GM12878 (cell line): Measurements from ENCODE around the gene ATP13A1. TPM values are rescaled to one million over a fixed set of nuclear protein-coding genes. Genes with fewer than 3 reads are reported as not detected.

Experiments
- ATAC-seq: fragments of 200-7000 bp; cut with Tn5 transposase; 3 replicates; pipeline ENCODE4 v1.9.1; 2020; ENCODE audit warnings: mild to moderate bottlenecking, moderate library complexity
- BruUV-seq: library from RNA; stranded (reverse); fragments of 400-500 nt; replicated peaks from 2 replicates; lab custom pipeline; 2021; lab: Mats Ljungman, UMichigan
- CTCF ChIA-PET: fragments of 300-600 bp; sonication (Branson Sonifier 250); formaldehyde crosslinking; extraction: SDS; loops from one replicate; lab custom pipeline; 2021; ENCODE audit warnings: inconsistent platforms; lab: Yijun Ruan, JAX
- POLR2A ChIA-PET: fragments of 350-600 bp; formaldehyde crosslinking; extraction: SDS; loops from one replicate; lab custom pipeline; 2021; ENCODE audit warnings: inconsistent platforms; lab: Charles Lee
- RAD21 ChIA-PET: fragments of 300-600 bp; sonication (Branson Sonifier 250); formaldehyde crosslinking; loops from one replicate; lab custom pipeline; 2023; ENCODE audit warnings: antibody characterized with exemption; ENCODE audit not compliant: unreplicated experiment; lab: Charles Lee
- SMC1A ChIA-PET: fragments of 300-600 bp; sonication (Branson Sonifier 250); formaldehyde crosslinking; loops from one replicate; lab custom pipeline; 2023; ENCODE audit not compliant: unreplicated experiment, uncharacterized antibody; lab: Charles Lee
- DNase-seq: peaks from one replicate; pipeline ENCODE4 v3.0.0-alpha.2; 2011; ENCODE audit warnings: low read depth, low spot score
- FAIRE-seq: peaks from 3 replicates; lab custom pipeline; 2011; peaks lifted over from hg19 to GRCh38; lab: Jason Lieb, UNC
- H2AFZ ChIP-seq: 2 replicates; pipeline ENCODE4 v1.6.0; 2011; ENCODE audit warnings: low read depth, low read length, control low read depth; ENCODE audit not compliant: control insufficient read depth
- H3K27ac ChIP-seq: 2 replicates; pipeline ENCODE4 v1.5.1; 2011; ENCODE audit warnings: control low read depth; ENCODE audit not compliant: control insufficient read depth, insufficient read depth
- H3K27me3 ChIP-seq, 2 experiments: replicated peaks in 1 of 2; 2 replicates each; pipeline versions ENCODE4 v1.6.0 to v1.6.1; 2011; ENCODE audit warnings: low read length in 1 of 2; ENCODE audit not compliant: control insufficient read depth in 2 of 2, insufficient read depth in 2 of 2
- H3K36me3 ChIP-seq, 2 experiments: 2 replicates each; pipeline ENCODE4 v1.5.1; 2011; ENCODE audit warnings: low read length in 1 of 2; ENCODE audit not compliant: control insufficient read depth in 2 of 2, insufficient read depth in 2 of 2
- H3K4me1 ChIP-seq: 2 replicates; pipeline ENCODE4 v1.6.1; 2011; ENCODE audit warnings: mild to moderate bottlenecking, low read length, moderate library complexity, mixed read lengths; ENCODE audit not compliant: control insufficient read depth, insufficient read depth
- H3K4me2 ChIP-seq: 2 replicates; pipeline ENCODE4 v1.6.0; 2011; ENCODE audit warnings: control low read depth; ENCODE audit not compliant: control insufficient read depth, insufficient read depth
- H3K4me3 ChIP-seq: fragments of 200-600 bp; sonication (generic); 2 replicates; pipeline ENCODE4 v1.5.1; 2016
- H3K79me2 ChIP-seq: 2 replicates; pipeline ENCODE4 v1.6.0; 2011; ENCODE audit warnings: low read length; ENCODE audit not compliant: control insufficient read depth, insufficient read depth
- H3K9ac ChIP-seq: 2 replicates; pipeline ENCODE4 v1.8.0; 2011; ENCODE audit warnings: low read length, control low read depth, mixed read lengths; ENCODE audit not compliant: control insufficient read depth, insufficient read depth
- H3K9me3 ChIP-seq: replicated peaks from 3 replicates; pipeline ENCODE4 v1.5.1; 2011; ENCODE audit warnings: mild to moderate bottlenecking, low read length; ENCODE audit not compliant: control insufficient read depth, insufficient read depth
- H4K20me1 ChIP-seq: 2 replicates; pipeline ENCODE4 v1.6.0; 2011; ENCODE audit not compliant: control insufficient read depth, insufficient read depth
- CREM ChIP-seq: IDR thresholded peaks from 2 replicates; pipeline ENCODE4 v1.6.1; 2014; ENCODE audit warnings: antibody characterized with exemption, low read depth
- DPF2 ChIP-seq: fragments of 450-650 bp; IDR thresholded peaks from 2 replicates; pipeline ENCODE4 v1.6.1; 2017; ENCODE audit warnings: mild to moderate bottlenecking
- EZH2 ChIP-seq: IDR thresholded peaks from 2 replicates; pipeline ENCODE4 v1.6.1; 2012; ENCODE audit warnings: low read depth, mild to moderate bottlenecking, control low read depth, inconsistent platforms, low read length, borderline replicate concordance; ENCODE audit not compliant: control insufficient read depth
- FOS ChIP-seq: IDR thresholded peaks from 3 replicates; pipeline ENCODE4 v1.6.1; 2011; ENCODE audit warnings: borderline replicate concordance; ENCODE audit not compliant: insufficient read length; ENCODE audit errors: extremely low read depth
- FOXK2 ChIP-seq: fragments of 450-650 bp; IDR thresholded peaks from 2 replicates; pipeline ENCODE4 v1.6.1; 2017; ENCODE audit warnings: mild to moderate bottlenecking, moderate library complexity
- IKZF1 ChIP-seq: fragments of 450-650 bp; conservative IDR thresholded peaks from 2 replicates; pipeline ENCODE4 v1.6.1; 2017; ENCODE audit warnings: antibody characterized with exemption, mild to moderate bottlenecking
- JUND ChIP-seq: IDR thresholded peaks from 2 replicates; pipeline ENCODE4 v1.6.1; 2012; ENCODE audit warnings: low read depth, mild to moderate bottlenecking, low read length, improper control_type of control experiment, moderate library complexity
- KLF5 ChIP-seq: fragments of 450-650 bp; IDR thresholded peaks from 2 replicates; pipeline ENCODE4 v1.6.1; 2014; ENCODE audit warnings: mild to moderate bottlenecking; ENCODE audit not compliant: partially characterized antibody
- MYB ChIP-seq: fragments of 150-350 bp; IDR thresholded peaks from 2 replicates; pipeline ENCODE4 v1.6.1; 2014; ENCODE audit warnings: mild to moderate bottlenecking, low read depth, low read length, borderline replicate concordance
- NFIC ChIP-seq: IDR thresholded peaks from 2 replicates; pipeline ENCODE4 v1.6.1; 2012; ENCODE audit warnings: low read depth, mild to moderate bottlenecking, inconsistent platforms, low read length, moderate library complexity
- PML ChIP-seq: IDR thresholded peaks from 2 replicates; pipeline ENCODE4 v1.6.1; 2012; ENCODE audit warnings: low read length, inconsistent platforms
- RUNX3 ChIP-seq: IDR thresholded peaks from 2 replicates; pipeline ENCODE4 v1.6.1; 2012; ENCODE audit warnings: low read length, inconsistent platforms
- SMAD5 ChIP-seq: IDR thresholded peaks from 2 replicates; pipeline ENCODE4 v1.6.1; 2016; ENCODE audit warnings: antibody characterized with exemption, low read depth
- STAT3 ChIP-seq: IDR thresholded peaks from 2 replicates; pipeline ENCODE4 v1.6.1; 2011; ENCODE audit warnings: low read depth, low read length, improper control_type of control experiment
- WRNIP1 ChIP-seq: IDR thresholded peaks from 2 replicates; pipeline ENCODE4 v1.6.1; 2011; ENCODE audit warnings: low read depth, low read length, improper control_type of control experiment, borderline replicate concordance
- ZNF207 ChIP-seq: fragments of 450-650 bp; IDR thresholded peaks from 2 replicates; pipeline ENCODE4 v1.6.1; 2014; ENCODE audit warnings: antibody characterized with exemption, mild to moderate bottlenecking, borderline replicate concordance
- WGBS: methylation state at CpG from one replicate; pipeline ENCODE4 v1.1.6; 2016; ENCODE audit warnings: low lambda C conversion rate; ENCODE audit not compliant: insufficient replicate concordance, insufficient coverage; ENCODE audit errors: missing lambda C conversion rate; 5-methylcytosine and 5-hydroxymethylcytosine counted together
- in situ Hi-C: fragments of 300-500 bp; cut with MboI; formaldehyde crosslinking; loops from 9 replicates; pipeline ENCODE4 v1.14.3; 2018; ENCODE audit warnings: mixed read lengths
- intact Hi-C: fragments of 100-400 bp; cut with micrococcal nuclease; formaldehyde crosslinking; loops from one replicate; pipeline ENCODE4 v1.14.2; 2022; ENCODE audit not compliant: unreplicated experiment
- polyA plus RNA-seq, 11 experiments: library from polyadenylated mRNA; depleted of rRNA in 4 of 11; unstranded in 6 of 11; stranded (reverse) in 5 of 11; fragments of >200 nt; fragmentation: Nextera tagmentation in 4 of 11; fragmentation: Illumina TruSeq in 1 of 11; extraction: Ambion mirVana in 4 of 11; extraction: Trizol in 1 of 11; gene quantifications; 1 replicate in 1 of 11; 2 replicates in 10 of 11; pipeline versions ENCODE4 v1.2.1 to v1.2.3, GENCODE V29; 2011 to 2016; ENCODE audit warnings: inconsistent platforms in 2 of 11, missing spikeins in 2 of 11, low read depth in 1 of 11
- total RNA-seq, 4 experiments: library from RNA; depleted of rRNA in 3 of 4; stranded (reverse); fragments of >200 nt in 3 of 4; fragmentation: Illumina TruSeq in 1 of 4; extraction: Trizol in 1 of 4; gene quantifications; 2 replicates each; pipeline versions ENCODE4 v1.2.1 to v1.2.3, GENCODE V29; 2013 to 2021
- TF ChIP-seq, protein P1 (sequence below), 3 experiments: IDR thresholded peaks in 2 of 3; conservative IDR thresholded peaks in 1 of 3; 2 replicates each; pipeline ENCODE4 v1.5.1; 2011; ENCODE audit warnings: low read depth in 3 of 3, low read length in 3 of 3, mild to moderate bottlenecking in 3 of 3, control low read depth in 2 of 3, moderate library complexity in 2 of 3, inconsistent platforms in 1 of 3, mixed read lengths in 1 of 3; ENCODE audit not compliant: control insufficient read depth in 2 of 3, insufficient read depth in 1 of 3; ENCODE audit errors: extremely low read depth in 1 of 3
- TF ChIP-seq, protein P2 (sequence below): fragments of 450-650 bp; formaldehyde crosslinking; IDR thresholded peaks from 2 replicates; pipeline ENCODE4 v1.4.0; 2022; ENCODE audit warnings: mild to moderate bottlenecking, moderate library complexity

The ATP13A1 gene
- total and polyA plus RNA-seq, 10 of the 15 experiments (the other 5 are each of a cell fraction or from before 2014, with no cell fraction given): 0.37 to 91.0 (median 29.8) TPM

DNA sequence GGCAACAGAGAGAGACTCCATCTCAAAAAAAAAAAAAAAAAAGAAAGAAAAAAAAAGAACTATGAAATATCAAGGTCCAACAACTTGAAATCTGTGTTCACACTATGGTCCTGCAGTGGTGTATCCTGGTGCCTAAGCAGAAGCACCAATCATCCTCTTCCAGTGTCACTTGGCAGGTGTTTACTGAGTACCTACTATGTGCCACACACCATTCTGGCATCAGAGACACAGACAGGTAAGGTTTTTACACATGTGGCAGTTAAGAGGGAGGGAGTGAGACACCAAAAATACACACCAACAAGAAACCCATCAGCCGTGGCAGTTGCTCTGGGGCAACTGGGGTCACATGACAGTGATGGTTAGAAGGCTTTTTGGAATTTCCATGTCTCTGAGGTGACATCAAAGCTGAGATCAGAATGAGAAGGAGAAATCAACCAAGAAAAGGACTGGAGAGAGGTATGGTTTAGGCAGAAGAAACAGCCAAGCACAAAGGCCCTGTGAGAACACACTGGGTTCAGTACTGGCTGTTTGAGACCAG, 62.6 kb downstream of the ATP13A1 start:
- RAD21 ChIA-PET: interaction anchor here (2.9 kb wide), 1 partner anchor 9 kb away, joined by 14 read pairs; no protein-coding TSS in a partner anchor
- DNase-seq (peak; percentile 33), FAIRE-seq (no peak), ATAC-seq (no peak; the same call in 2 of the 3 replicates)
- POLR2A ChIA-PET: interaction anchor here (0.6 to 4.2 kb wide), 5 partner anchors 10 to 28 kb away, joined by 3 to 23 read pairs (median 5); partner anchors contain the start of genes LPAR2 and PBX4
- CTCF ChIA-PET: interaction anchor here (0.7 kb wide), 2 partner anchors 48 to 129 kb away, joined by 3 read pairs; no protein-coding TSS in a partner anchor
- BruUV-seq: no TSS peak
- Histone ChIP-seq H3K4me3 (no peak overlapping the region), H3K9me3 (no peaks in the 10 kb centered on the region; the same call in 2 of the 3 replicates), H3K27ac (peak overlapping the region; percentile 57), H3K4me1 (peaks cover 57% of the 10 kb centered on the region), H3K79me2 (peaks cover 3% of the 10 kb centered on the region), H3K4me2 (0 out of 2 replicates have a peak overlapping the region, but pooled peaks have one; percentile 5), H3K36me3 (no peaks in the 10 kb centered on the region), H3K9ac (no peak overlapping the region), H3K27me3 (no peaks in the 10 kb centered on the region), H4K20me1 (no peaks in the 10 kb centered on the region), H2AFZ (no peak overlapping the region)
- in situ Hi-C loops (no loop called here), intact Hi-C loops (no loop called here)
- SMC1A ChIA-PET: interaction anchor here (1.1 to 3.3 kb wide), 3 partner anchors 9 to 12 kb away, joined by 3 to 28 read pairs (median 8); no protein-coding TSS in a partner anchor
- 0% methylated on average over 1 of the region's 1 CpG for WGBS
- TF ChIP-seq WRNIP1: no peak
- peak; percentile 66; the same call in 1 of the 2 replicates for TF ChIP-seq DPF2
- TF ChIP-seq, protein P1, sequence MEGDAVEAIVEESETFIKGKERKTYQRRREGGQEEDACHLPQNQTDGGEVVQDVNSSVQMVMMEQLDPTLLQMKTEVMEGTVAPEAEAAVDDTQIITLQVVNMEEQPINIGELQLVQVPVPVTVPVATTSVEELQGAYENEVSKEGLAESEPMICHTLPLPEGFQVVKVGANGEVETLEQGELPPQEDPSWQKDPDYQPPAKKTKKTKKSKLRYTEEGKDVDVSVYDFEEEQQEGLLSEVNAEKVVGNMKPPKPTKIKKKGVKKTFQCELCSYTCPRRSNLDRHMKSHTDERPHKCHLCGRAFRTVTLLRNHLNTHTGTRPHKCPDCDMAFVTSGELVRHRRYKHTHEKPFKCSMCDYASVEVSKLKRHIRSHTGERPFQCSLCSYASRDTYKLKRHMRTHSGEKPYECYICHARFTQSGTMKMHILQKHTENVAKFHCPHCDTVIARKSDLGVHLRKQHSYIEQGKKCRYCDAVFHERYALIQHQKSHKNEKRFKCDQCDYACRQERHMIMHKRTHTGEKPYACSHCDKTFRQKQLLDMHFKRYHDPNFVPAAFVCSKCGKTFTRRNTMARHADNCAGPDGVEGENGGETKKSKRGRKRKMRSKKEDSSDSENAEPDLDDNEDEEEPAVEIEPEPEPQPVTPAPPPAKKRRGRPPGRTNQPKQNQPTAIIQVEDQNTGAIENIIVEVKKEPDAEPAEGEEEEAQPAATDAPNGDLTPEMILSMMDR (IDR thresholded peaks at IDR 0.05 in 2 of 3, conservative IDR thresholded peaks at IDR 0.05 in 1 of 3; ENCODE audit: control insufficient read depth in 2 of 3, extremely low read depth in 1 of 3, insufficient read depth in 1 of 3, low read depth in 3 of 3, low read length in 3 of 3): no peak
- no peak for TF ChIP-seq SMAD5
- TF ChIP-seq RUNX3: peak; percentile 30; the same call in 1 of the 2 replicates
- no peak for TF ChIP-seq PML
- TF ChIP-seq, protein P2, sequence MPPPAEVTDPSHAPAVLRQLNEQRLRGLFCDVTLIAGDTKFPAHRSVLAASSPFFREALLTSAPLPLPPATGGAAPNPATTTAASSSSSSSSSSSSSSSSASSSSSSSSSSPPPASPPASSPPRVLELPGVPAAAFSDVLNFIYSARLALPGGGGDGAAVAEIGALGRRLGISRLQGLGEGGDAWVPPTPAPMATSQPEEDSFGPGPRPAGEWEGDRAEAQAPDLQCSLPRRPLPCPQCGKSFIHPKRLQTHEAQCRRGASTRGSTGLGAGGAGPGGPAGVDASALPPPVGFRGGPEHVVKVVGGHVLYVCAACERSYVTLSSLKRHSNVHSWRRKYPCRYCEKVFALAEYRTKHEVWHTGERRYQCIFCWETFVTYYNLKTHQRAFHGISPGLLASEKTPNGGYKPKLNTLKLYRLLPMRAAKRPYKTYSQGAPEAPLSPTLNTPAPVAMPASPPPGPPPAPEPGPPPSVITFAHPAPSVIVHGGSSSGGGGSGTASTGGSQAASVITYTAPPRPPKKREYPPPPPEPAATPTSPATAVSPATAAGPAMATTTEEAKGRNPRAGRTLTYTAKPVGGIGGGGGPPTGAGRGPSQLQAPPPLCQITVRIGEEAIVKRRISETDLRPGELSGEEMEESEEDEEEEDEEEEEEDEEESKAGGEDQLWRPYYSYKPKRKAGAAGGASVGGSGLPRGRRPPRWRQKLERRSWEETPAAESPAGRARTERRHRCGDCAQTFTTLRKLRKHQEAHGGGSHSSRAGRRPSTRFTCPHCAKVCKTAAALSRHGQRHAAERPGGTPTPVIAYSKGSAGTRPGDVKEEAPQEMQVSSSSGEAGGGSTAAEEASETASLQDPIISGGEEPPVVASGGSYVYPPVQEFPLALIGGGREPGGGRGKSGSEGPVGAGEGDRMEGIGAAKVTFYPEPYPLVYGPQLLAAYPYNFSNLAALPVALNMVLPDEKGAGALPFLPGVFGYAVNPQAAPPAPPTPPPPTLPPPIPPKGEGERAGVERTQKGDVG: no peak
- 0 out of 2 replicates have a peak, but pooled peaks have one; percentile 20 for TF ChIP-seq IKZF1
- TF ChIP-seq ZNF207: no peak
- TF ChIP-seq MYB: no peak
- TF ChIP-seq EZH2: no peak
- TF ChIP-seq KLF5: no peak
- no peak for TF ChIP-seq FOS
- TF ChIP-seq FOXK2: no peak
- 0 out of 2 replicates have a peak, but pooled peaks have one; percentile 26 for TF ChIP-seq NFIC
- TF ChIP-seq CREM: 0 out of 2 replicates have a peak, but pooled peaks have one; percentile 14
- TF ChIP-seq JUND: no peak
- no peak for TF ChIP-seq STAT3
